Measurements from ENCODE around the gene TBC1D14. TPM values are rescaled to one million over a fixed set of nuclear protein-coding genes. Genes with fewer than 3 reads are reported as not detected.

TBC1D14 gene
- polyA plus RNA-seq, 1 of the 3 experiments (the other 2 are of a cell fraction): 39.5 TPM

- Histone ChIP-seq H3K36me3 (replicated peaks in 1 of 2; ENCODE audit: control insufficient read depth in 1 of 2, insufficient read depth in 2 of 2, low read length in 1 of 2) (peaks cover 63 to 71% of the 10 kb centered on the region in 2 experiments), H3K9me2 (no peaks in the 10 kb centered on the region), H2AFZ (ENCODE audit: low read depth) (no peak overlapping the region), H3K27me3 (ENCODE audit: insufficient read depth) (no peaks in the 10 kb centered on the region), H3K9me3 (no peaks in the 10 kb centered on the region), H4K20me1 (ENCODE audit: insufficient read depth) (peaks cover 11% of the 10 kb centered on the region; the same call in 1 of the 2 replicates), H3K4me2 (no peak overlapping the region), H3K79me2 (ENCODE audit: insufficient read depth) (peaks cover 60% of the 10 kb centered on the region; the same call in 1 of the 2 replicates), H3K9ac (no peak overlapping the region), H3F3A (replicated peaks; ENCODE audit: insufficient read depth) (peaks cover 29% of the 10 kb centered on the region), H3K4me1 (ENCODE audit: control insufficient read depth in 1 of 2, insufficient read depth in 2 of 2, low read depth in 1 of 2, low read length in 1 of 2) (no peaks in the 10 kb centered on the region), H3K27ac (ENCODE audit: low read depth in 2 of 2, low read length in 1 of 2) (no peak overlapping the region), H3K4me3 (ENCODE audit: low read depth in 2 of 2, low read length in 1 of 2) (no peak overlapping the region)
- TF ChIP-seq, protein P1, sequence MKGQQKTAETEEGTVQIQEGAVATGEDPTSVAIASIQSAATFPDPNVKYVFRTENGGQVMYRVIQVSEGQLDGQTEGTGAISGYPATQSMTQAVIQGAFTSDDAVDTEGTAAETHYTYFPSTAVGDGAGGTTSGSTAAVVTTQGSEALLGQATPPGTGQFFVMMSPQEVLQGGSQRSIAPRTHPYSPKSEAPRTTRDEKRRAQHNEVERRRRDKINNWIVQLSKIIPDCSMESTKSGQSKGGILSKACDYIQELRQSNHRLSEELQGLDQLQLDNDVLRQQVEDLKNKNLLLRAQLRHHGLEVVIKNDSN (IDR thresholded peaks at IDR 0.05; ENCODE audit: borderline replicate concordance, low read depth): no peak
- TF ChIP-seq ELF1 (IDR thresholded peaks at IDR 0.05) (no peak), CHD2 (IDR thresholded peaks at IDR 0.05; ENCODE audit: low read length, partially characterized antibody) (no peak), GATA2 (CRISPR knock-in tag; IDR thresholded peaks at IDR 0.05) (no peak), SMC3 (IDR thresholded peaks at IDR 0.05; ENCODE audit: low read depth, low read length) (no peak), IRF3 (IDR thresholded peaks at IDR 0.05; ENCODE audit: low read depth, low read length) (no peak), NRF1 (IDR thresholded peaks at IDR 0.05; ENCODE audit: low read depth, low read length) (no peak), ZBTB33 (IDR thresholded peaks at IDR 0.05; ENCODE audit: borderline replicate concordance, low read depth) (no peak), USF2 (IDR thresholded peaks at IDR 0.05; ENCODE audit: borderline replicate concordance, low read depth, low read length) (no peak), FOSL2 (IDR thresholded peaks at IDR 0.05; ENCODE audit: borderline replicate concordance, low read depth) (no peak), RFX5 (IDR thresholded peaks at IDR 0.05; ENCODE audit: low read length) (no peak), TEAD4 (IDR thresholded peaks at IDR 0.05; ENCODE audit: borderline replicate concordance, insufficient read depth) (no peak)
- CTCF ChIA-PET: interaction anchor here (1.8 to 3.2 kb wide), 2 partner anchors 10 to 17 kb away, joined by 5 to 19 read pairs; partner anchors contain the start of gene TADA2B
- 94% methylated on average over 19 of the region's 20 CpGs for WGBS (ENCODE audit: low lambda C conversion rate)
- no peak for DNase-seq
- POLR2A ChIA-PET: interaction anchor here (0.6 kb wide), 1 partner anchor 13 kb away, joined by 3 read pairs; no protein-coding TSS in a partner anchor
These were observed 150.9 kb downstream of the TBC1D14 start for GRCh38 chr4:7060346-7061150.
